ENCODE measurements around the gene UGT1A6. TPM values are rescaled to one million over a fixed set of nuclear protein-coding genes. Genes with fewer than 3 reads are reported as not detected.
"Not testable (repeated sequence)": the region's sequence is repeated elsewhere in the genome, so short reads cannot be mapped to it uniquely, and the experiment has no call there.

The UGT1A6 gene
- total RNA-seq, 1 donor from 2014 or later: 0.17 TPM

DNA sequence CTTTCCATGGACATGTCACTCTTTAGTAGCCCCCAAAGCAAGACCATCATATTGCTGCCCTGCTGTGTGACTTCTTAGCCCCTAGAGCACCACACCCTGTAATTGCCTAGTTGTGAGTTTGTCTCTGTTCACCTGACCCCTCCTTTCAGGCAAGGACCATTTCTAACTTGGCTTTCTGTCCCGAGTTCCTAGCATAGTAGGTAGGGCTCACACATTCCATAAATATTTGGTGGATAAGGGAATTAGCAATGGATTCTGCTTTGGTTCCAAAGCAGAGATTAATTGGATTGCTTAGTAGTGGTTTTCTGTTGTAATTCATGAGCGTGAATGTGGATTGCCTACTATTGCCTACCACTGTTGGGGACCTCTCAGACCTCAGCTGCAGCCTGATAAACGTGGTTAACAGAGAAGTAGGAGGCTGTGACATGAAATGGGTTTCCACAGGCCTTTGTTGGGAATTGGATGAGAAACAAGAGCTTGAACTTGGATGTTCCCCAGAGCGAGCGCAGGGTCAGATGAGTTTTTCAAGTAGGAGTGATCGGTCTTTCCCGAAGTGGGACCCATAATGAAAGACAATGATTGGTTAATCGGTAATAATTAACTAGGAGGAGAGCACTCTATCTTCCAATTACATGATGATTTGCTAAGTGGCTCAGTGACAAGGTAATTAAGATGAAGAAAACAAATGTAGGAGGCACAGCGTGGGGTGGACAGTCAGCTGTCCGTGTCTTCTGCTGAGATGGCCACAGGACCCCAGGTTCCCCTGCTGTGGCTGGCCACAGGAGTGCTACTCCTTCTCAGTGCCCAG lies 54.0 kb downstream of the UGT1A6 start:
- H3K27ac Mint-ChIP-seq (ENCODE audit: unreplicated experiment): no peak overlapping the region
- no peak for DNase-seq (ENCODE audit: low spot score)
- peaks cover 10% of the 10 kb centered on the region for H3K9me3 Mint-ChIP-seq (ENCODE audit: low read depth)
- TF ChIP-seq, protein P1, sequence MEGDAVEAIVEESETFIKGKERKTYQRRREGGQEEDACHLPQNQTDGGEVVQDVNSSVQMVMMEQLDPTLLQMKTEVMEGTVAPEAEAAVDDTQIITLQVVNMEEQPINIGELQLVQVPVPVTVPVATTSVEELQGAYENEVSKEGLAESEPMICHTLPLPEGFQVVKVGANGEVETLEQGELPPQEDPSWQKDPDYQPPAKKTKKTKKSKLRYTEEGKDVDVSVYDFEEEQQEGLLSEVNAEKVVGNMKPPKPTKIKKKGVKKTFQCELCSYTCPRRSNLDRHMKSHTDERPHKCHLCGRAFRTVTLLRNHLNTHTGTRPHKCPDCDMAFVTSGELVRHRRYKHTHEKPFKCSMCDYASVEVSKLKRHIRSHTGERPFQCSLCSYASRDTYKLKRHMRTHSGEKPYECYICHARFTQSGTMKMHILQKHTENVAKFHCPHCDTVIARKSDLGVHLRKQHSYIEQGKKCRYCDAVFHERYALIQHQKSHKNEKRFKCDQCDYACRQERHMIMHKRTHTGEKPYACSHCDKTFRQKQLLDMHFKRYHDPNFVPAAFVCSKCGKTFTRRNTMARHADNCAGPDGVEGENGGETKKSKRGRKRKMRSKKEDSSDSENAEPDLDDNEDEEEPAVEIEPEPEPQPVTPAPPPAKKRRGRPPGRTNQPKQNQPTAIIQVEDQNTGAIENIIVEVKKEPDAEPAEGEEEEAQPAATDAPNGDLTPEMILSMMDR (IDR thresholded peaks at IDR 0.05): no peak
- H3K4me3 Mint-ChIP-seq (ENCODE audit: unreplicated experiment): no peak overlapping the region
- H3K27me3 Mint-ChIP-seq (ENCODE audit: low read depth): peaks cover 36% of the 10 kb centered on the region
- no peaks in the 10 kb centered on the region for H3K4me1 Mint-ChIP-seq (ENCODE audit: low read depth)
- peaks cover 2% of the 10 kb centered on the region for H3K36me3 Mint-ChIP-seq (ENCODE audit: low read depth)

DNA sequence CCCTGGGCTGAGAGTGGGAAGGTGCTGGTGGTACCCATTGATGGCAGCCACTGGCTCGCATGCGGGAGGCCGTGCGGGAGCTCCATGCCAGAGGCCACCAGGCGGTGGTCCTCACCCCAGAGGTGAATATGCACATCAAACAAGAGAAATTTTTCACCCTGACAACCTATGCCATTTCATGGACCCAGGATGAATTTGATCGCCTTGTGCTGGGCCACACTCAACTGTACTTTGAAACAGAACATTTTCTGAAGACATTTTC lies 54.5 kb downstream of the UGT1A6 start:
- TF ChIP-seq, protein P1 (IDR thresholded peaks at IDR 0.05): no peak
- DNase-seq (ENCODE audit: low spot score): no peak
- H3K9me3 Mint-ChIP-seq (ENCODE audit: low read depth): peaks cover 10% of the 10 kb centered on the region
- no peak overlapping the region for H3K4me3 Mint-ChIP-seq (ENCODE audit: unreplicated experiment)
- H3K27ac Mint-ChIP-seq (ENCODE audit: unreplicated experiment): no peak overlapping the region
- peaks cover 2% of the 10 kb centered on the region for H3K36me3 Mint-ChIP-seq (ENCODE audit: low read depth)
- H3K4me1 Mint-ChIP-seq (ENCODE audit: low read depth): no peaks in the 10 kb centered on the region
- H3K27me3 Mint-ChIP-seq (ENCODE audit: low read depth): peaks cover 37% of the 10 kb centered on the region

DNA sequence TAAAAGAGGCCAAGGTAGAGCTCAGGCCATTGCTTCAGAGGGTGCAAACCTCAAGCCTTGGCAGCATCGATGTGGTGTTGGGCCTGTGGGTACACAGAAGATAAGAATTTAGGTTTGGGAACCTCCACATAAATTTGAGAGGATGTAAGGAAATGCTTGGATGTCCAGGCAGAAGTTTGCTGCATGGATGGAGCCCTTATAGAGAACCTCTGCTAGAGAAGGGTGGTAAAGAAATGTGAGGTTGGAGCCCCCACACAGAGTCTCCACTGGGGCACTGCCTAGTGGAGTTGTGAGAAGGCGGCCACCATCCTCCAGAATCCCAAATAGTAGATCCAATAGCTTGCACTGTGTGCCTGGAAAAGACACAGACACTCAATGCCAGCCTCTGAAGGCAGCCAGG lies 58.0 kb downstream of the UGT1A6 start:
- peaks cover 33% of the 10 kb centered on the region for H3K27me3 Mint-ChIP-seq (ENCODE audit: low read depth)
- H3K27ac Mint-ChIP-seq (ENCODE audit: unreplicated experiment); H3K36me3 Mint-ChIP-seq (ENCODE audit: low read depth); H3K4me3 Mint-ChIP-seq (ENCODE audit: unreplicated experiment); H3K4me1 Mint-ChIP-seq (ENCODE audit: low read depth); DNase-seq (ENCODE audit: low spot score); H3K9me3 Mint-ChIP-seq (ENCODE audit: low read depth): not testable (repeated sequence)

DNA sequence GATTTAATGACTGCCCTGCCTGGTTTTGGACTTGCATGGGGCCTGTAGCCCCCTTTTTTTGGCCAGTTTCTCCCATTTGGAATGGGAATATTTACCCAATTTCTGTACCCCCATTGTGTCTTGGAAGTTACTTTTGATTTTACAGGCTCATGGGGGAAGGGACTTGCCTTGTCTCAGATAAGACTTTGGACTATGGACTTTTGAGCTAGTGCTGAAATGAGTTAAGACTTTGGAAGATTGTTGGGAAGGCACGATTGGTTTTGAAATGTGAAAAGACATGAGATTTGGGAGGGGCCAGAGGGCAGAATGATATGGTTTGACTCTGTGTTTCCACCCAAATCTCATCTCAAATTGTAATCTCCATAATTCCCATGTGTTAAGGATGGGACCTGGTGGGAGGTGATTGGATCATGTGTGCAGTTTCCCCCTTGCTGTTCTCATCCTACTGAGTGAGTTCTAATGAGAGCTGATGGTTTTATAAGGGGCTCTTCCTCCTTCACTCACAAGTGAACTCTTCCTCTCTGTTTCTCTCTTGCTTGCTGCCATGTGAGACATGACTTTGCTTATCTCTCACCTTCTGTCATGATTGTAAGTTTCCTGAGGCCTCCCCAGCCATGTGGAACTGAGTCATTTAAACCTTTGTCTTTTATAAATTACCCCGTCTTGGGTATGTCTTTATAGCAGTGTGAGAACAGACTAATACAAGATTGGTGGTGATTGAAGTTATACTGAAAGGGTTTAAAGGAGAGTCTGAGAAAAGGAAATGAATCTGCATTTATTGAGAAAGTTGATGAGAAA lies 58.7 kb downstream of the UGT1A6 start:
- not testable (repeated sequence) for H3K9me3 Mint-ChIP-seq (ENCODE audit: low read depth); H3K36me3 Mint-ChIP-seq (ENCODE audit: low read depth); H3K27ac Mint-ChIP-seq (ENCODE audit: unreplicated experiment); DNase-seq (ENCODE audit: low spot score); H3K4me1 Mint-ChIP-seq (ENCODE audit: low read depth); H3K4me3 Mint-ChIP-seq (ENCODE audit: unreplicated experiment)
- peaks cover 33% of the 10 kb centered on the region for H3K27me3 Mint-ChIP-seq (ENCODE audit: low read depth)

DNA sequence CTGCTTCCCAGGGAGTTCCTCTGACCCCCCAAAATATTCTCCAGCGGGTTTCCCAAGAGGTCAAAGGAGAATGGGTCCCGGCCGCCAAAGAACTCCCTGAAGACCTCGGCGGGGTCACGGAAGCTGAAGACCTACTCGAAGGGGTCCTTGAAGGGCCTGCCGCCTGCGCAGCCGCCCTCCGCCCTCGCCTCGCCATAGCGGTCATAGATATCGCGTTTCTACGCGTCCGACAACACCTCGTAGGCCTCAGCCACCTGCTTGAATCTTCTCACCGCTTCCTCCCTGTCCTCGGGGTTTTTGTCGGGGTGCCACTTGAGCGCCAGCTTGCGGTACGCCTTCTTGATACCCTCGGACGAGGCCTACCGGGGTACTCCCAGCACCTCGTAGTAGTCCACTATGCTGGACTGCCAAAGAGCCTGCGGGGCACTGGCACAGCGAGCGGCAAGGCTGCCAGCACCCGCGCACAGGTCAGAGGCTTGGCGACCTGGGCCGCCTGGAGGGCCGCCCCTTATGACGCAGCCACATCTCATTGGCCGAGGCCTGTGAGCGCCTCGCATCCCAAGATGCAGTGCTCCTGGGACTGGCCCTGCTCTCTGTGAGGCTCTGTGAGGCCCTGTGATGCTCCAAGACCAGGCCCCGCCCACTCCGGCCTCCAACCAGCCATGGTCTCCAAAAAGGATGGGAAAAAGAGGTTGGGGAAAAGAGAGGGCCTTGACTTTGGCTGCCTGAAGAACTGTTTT lies 62.4 kb downstream of the UGT1A6 start:
- DNase-seq (ENCODE audit: low spot score): no peak
- no peaks in the 10 kb centered on the region for H3K4me1 Mint-ChIP-seq (ENCODE audit: low read depth)
- H3K27ac Mint-ChIP-seq (ENCODE audit: unreplicated experiment): no peak overlapping the region
- H3K9me3 Mint-ChIP-seq (ENCODE audit: low read depth): peaks cover 2% of the 10 kb centered on the region
- H3K27me3 Mint-ChIP-seq (ENCODE audit: low read depth): peaks cover 12% of the 10 kb centered on the region
- H3K4me3 Mint-ChIP-seq (ENCODE audit: unreplicated experiment): no peak overlapping the region
- TF ChIP-seq, protein P1 (IDR thresholded peaks at IDR 0.05): no peak
- peaks cover 2% of the 10 kb centered on the region for H3K36me3 Mint-ChIP-seq (ENCODE audit: low read depth)

DNA sequence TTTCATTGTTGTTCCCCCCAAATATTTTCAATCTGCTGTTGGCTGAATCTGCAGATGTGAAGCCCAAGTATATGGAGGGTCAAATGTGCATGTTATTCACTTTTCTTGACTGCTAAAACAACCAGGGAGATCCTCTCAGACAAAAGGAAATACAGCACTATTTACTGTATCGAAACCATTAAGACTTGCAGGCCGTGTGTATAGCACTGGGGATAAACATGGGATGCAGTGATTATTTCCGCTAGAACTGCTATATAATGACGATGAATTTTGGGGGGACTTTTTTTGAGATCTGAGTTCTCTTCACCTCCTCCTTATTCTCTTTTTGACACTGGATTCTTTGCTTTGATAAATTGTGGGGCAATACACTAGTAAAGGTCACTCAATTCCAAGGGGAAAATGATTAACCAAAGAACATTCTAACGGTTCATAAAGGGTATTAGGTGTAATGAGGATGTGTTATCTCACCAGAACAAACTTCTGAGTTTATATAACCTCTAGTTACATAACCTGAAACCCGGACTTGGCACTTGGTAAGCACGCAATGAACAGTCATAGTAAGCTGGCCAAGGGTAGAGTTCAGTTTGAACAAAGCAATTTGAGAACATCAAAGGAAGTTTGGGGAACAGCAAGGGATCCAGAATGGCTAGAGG lies 63.9 kb downstream of the UGT1A6 start:
- TF ChIP-seq, protein P1 (IDR thresholded peaks at IDR 0.05): no peak
- Mint-ChIP-seq H3K27ac (ENCODE audit: unreplicated experiment) (no peak overlapping the region), H3K36me3 (ENCODE audit: low read depth) (peaks cover 1% of the 10 kb centered on the region), H3K4me1 (ENCODE audit: low read depth) (no peaks in the 10 kb centered on the region), H3K27me3 (ENCODE audit: low read depth) (peaks cover 10% of the 10 kb centered on the region), H3K9me3 (ENCODE audit: low read depth) (no peaks in the 10 kb centered on the region), H3K4me3 (ENCODE audit: unreplicated experiment) (no peak overlapping the region)
- DNase-seq (ENCODE audit: low spot score): no peak
